NT2/D1 (cell line): ENCODE data around the gene CENPC.
"Not testable (repeated sequence)": the region's sequence is repeated elsewhere in the genome, so short reads cannot be mapped to it uniquely, and the experiment has no call there.

Source experiments
- DNase-seq: peaks from one replicate; pipeline ENCODE4 v3.0.0-alpha.2; 2011; ENCODE audit warnings: low read depth, low spot score
- H3K27me3 ChIP-seq: 2 replicates; pipeline ENCODE4 v1.6.0; 2011; ENCODE audit warnings: mild to moderate bottlenecking; ENCODE audit not compliant: insufficient read length, insufficient read depth
- H3K36me3 ChIP-seq: 2 replicates; pipeline ENCODE4 v1.6.1; 2011; ENCODE audit warnings: mild to moderate bottlenecking, low read length, mixed read lengths; ENCODE audit not compliant: insufficient read depth, insufficient read length
- H3K4me1 ChIP-seq: 2 replicates; pipeline ENCODE4 v1.5.1; 2011; ENCODE audit not compliant: insufficient read depth, insufficient read length
- H3K4me3 ChIP-seq: 2 replicates; pipeline ENCODE4 v1.5.1; 2011; ENCODE audit warnings: low read depth; ENCODE audit not compliant: insufficient read length
- H3K9ac ChIP-seq: 2 replicates; pipeline ENCODE4 v1.6.0; 2011; ENCODE audit warnings: low read depth; ENCODE audit not compliant: insufficient read length
- H3K9me3 ChIP-seq: 2 replicates; pipeline ENCODE4 v1.5.1; 2011; ENCODE audit warnings: mild to moderate bottlenecking, low read length; ENCODE audit not compliant: insufficient read depth
- SUZ12 ChIP-seq: IDR thresholded peaks from 2 replicates; pipeline ENCODE4 v1.6.1; 2011; ENCODE audit not compliant: insufficient read length, insufficient read depth; ENCODE audit errors: extremely low read depth
- YY1 ChIP-seq: IDR thresholded peaks from 2 replicates; pipeline ENCODE4 v1.6.1; 2011; ENCODE audit not compliant: insufficient read length, insufficient read depth
- ZNF274 ChIP-seq: IDR thresholded peaks from 2 replicates; pipeline ENCODE4 v1.6.1; 2011; ENCODE audit warnings: mild to moderate bottlenecking, low read depth, low read length

The CENPC gene

DNA sequence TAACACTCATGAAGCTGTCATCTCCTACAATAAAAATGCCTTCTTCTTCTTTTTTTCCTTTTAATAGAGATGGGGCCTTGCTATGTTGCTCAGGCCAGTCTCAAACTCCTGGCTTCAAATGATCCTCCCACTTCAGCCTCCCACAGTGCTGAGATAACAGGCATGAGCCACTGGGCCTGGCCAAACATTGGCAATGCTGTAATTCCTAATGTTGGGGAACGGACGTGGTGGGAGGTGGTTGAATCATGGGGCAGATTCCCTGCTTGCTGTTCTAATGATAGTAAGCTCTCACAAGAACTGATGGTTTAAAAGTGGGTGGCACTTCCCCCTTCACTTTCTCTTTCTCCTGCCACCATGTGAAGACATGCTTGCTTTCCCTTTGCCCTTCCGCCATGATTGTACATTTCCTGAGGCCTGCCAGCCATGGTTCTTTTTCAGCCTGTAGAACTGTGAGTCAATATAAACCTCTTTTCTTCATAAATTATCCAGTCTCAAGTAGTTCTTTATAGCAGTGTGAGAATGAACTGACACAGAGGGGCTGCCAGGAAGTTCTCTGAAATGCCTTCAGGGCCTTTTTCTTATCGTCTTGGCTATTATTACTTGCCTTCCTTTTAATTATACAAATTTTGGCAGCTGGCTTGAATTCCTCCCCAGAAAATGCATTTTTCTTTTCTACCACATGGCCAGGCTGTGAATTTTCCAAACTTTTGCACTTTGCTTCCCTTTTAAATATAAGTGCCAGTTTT is 93.0 kb downstream of the CENPC start:
- no peak for DNase-seq
- no peaks in the 10 kb centered on the region for H3K4me1 ChIP-seq
- H3K9me3 ChIP-seq, result no peaks in the 10 kb centered on the region
- H3K27me3 ChIP-seq, result no peaks in the 10 kb centered on the region
- TF ChIP-seq YY1 (no peak), ZNF274 (no peak), SUZ12 (no peak)
- no peak overlapping the region for H3K9ac ChIP-seq
- no peak overlapping the region for H3K4me3 ChIP-seq
- H3K36me3 ChIP-seq, result no peaks in the 10 kb centered on the region

DNA sequence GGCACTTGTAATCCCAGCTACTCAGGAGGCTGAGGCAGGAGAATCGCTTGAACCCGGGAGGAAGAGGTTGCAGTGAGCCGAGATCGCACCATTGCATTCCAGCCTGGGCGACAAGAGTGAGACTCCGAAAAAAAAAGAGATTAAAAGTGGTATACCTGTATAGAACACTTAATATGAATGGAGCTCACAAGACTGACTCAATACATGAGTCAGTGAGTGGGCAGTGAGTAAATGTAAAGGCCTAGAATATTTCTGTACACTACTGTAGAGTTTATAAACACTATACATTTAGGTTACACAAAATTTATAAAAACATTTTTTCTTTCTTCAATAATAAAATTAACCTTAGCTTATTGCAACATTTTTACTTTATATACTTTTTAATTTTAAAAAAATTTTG is 93.8 kb downstream of the CENPC start:
- DNase-seq, result no peak
- H3K9ac ChIP-seq, result no peak overlapping the region

DNA sequence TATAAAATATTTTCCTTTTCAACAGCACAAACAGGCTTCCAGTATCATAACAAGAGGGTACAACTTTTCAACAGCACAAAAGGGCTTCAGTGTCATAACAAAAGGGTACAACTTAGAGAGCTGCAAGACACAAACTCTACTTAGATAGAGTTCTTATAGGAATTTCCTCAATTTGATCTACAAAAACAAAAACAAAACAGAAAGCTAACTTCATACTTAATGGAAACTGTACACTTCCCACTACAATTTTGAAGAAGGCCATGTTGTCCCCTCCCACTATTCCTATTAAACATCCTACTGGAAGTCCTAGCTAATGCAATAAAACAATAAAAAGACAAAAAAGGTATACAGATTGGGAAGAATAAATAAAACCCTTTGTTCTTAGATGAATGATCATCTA is 96.7 kb downstream of the CENPC start:
- Histone ChIP-seq H3K9ac (no peak overlapping the region), H3K9me3 (no peaks in the 10 kb centered on the region), H3K4me3 (no peak overlapping the region), H3K36me3 (no peaks in the 10 kb centered on the region), H3K4me1 (no peaks in the 10 kb centered on the region), H3K27me3 (peaks cover 11% of the 10 kb centered on the region)
- no peak for TF ChIP-seq SUZ12
- no peak for TF ChIP-seq ZNF274
- TF ChIP-seq YY1, result no peak
- no peak for DNase-seq

More for the DNA sequence above, 93.8 kb downstream of the CENPC start:
- Histone ChIP-seq H3K4me1 (no peaks in the 10 kb centered on the region), H3K4me3 (no peak overlapping the region), H3K9me3 (no peaks in the 10 kb centered on the region), H3K27me3 (no peaks in the 10 kb centered on the region), H3K36me3 (no peaks in the 10 kb centered on the region)
- TF ChIP-seq SUZ12 (no peak), ZNF274 (no peak), YY1 (no peak)

DNA sequence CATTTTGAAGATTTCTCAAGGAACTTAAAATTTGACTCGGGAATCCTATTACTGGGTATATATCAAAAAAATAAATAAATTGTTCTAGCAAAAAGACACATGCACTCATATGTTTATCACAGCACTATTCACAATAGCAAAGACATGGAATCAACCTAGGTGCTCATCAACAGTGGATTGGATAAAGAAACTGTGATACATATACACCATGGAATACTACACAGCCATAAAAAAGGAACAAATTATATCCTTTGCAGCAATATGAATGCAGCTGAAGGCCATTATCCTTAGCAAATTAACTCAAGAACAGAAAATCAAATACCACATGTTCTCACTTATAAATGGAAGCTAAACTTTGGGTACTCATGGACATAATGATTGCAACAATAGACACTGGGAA is 97.4 kb downstream of the CENPC start:
- Histone ChIP-seq H3K9ac (no peak overlapping the region), H3K4me3 (no peak overlapping the region), H3K9me3 (no peaks in the 10 kb centered on the region), H3K36me3 (no peaks in the 10 kb centered on the region), H3K27me3 (peaks cover 11% of the 10 kb centered on the region), H3K4me1 (no peaks in the 10 kb centered on the region)
- no peak for DNase-seq
- no peak for TF ChIP-seq ZNF274
- no peak for TF ChIP-seq YY1
- no peak for TF ChIP-seq SUZ12

DNA sequence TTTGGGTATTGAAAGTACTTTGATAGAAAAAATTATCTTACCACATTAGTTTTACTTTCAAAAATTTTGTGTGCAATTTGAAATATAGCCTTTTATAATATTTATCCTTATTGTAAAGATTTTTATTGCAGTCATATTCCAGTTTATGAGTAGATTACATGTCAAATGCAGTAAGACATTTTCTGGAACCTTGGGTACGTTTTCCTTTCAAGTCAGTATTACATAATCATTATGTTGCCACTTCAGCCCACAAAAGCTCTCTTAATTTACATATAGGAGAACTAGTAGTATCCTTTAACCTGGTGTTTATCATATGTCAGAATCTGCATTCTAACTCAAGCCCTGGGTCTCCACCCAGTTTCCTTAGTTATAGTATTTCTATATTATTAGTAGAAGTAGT is 98.5 kb downstream of the CENPC start:
- Histone ChIP-seq H3K9ac (no peak overlapping the region), H3K4me3 (no peak overlapping the region), H3K27me3 (peaks cover 11% of the 10 kb centered on the region), H3K9me3 (no peaks in the 10 kb centered on the region), H3K36me3 (no peaks in the 10 kb centered on the region), H3K4me1 (no peaks in the 10 kb centered on the region)
- TF ChIP-seq SUZ12 (no peak), YY1 (no peak), ZNF274 (no peak)
- no peak for DNase-seq

DNA sequence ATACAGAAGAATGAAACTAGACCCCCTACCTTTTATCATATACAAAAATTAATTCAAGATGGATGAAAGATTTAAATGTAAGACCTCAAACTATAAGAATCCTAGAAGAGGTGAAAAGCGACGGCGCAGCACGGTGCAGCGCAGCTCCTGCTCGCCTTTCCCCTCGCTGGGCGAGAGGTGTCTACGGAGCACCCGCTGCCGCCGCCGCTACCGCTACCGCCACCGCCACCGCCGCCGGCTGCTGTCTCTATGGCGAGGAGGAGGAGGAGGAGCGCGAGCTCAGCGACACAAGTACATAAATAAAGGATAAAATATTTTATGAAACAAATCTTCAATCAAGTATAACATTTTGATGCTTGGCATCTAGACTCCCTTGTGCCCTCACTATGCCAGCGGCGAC is 99.4 kb downstream of the CENPC start:
- H3K4me3 ChIP-seq, DNase-seq, H3K36me3 ChIP-seq, H3K4me1 ChIP-seq, H3K9ac ChIP-seq, H3K9me3 ChIP-seq: not testable (repeated sequence)
- peaks cover 11% of the 10 kb centered on the region for H3K27me3 ChIP-seq

DNA sequence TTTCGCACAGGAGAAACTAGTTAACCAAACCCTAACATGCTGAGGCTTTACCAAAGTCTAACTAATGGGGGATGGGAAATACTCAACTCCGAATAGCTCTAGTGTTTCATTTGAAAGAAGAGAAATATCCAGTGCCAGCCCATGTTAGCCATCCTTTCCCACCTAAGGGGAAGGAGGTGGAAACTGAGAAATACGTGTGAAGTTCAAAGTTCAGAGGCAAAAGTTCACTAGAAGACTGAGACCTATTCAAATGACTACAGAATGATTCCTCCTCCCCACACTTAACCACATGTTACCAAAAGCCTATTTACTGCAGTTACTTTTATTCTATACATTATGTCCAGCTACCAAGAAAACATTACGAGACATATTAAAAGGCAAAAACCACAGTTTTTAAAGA is 106.3 kb downstream of the CENPC start:
- no peak overlapping the region for H3K4me3 ChIP-seq
- DNase-seq, result no peak
- no peaks in the 10 kb centered on the region for H3K9me3 ChIP-seq
- H3K27me3 ChIP-seq, result no peaks in the 10 kb centered on the region
- TF ChIP-seq YY1 (no peak), SUZ12 (no peak), ZNF274 (no peak)
- no peaks in the 10 kb centered on the region for H3K36me3 ChIP-seq
- H3K4me1 ChIP-seq, result no peaks in the 10 kb centered on the region
- H3K9ac ChIP-seq, result no peak overlapping the region
